ENCODE data around the gene CHRNA9.

- TF ChIP-seq CTCF (IDR thresholded peaks at IDR 0.05), result no peak
- TF ChIP-seq POLR2A (IDR thresholded peaks at IDR 0.05), result no peak
These were observed 23.3 kb upstream of the CHRNA9 start for GRCh38 chr4:40311811-40312346.

Data from right lobe of liver (tissue), 4 donors.